22Rv1 (cell line): ENCODE results near the gene TMEM207.

Experiments
- ZFX ChIP-seq: fragments of 450-650 bp; IDR thresholded peaks from 2 replicates; pipeline ENCODE4 v1.6.1; 2017; ENCODE audit warnings: antibody characterized with exemption, borderline replicate concordance
- TF ChIP-seq, protein P1 (sequence below): fragments of 450-650 bp; IDR thresholded peaks from 2 replicates; pipeline ENCODE4 v1.5.1; 2017; ENCODE audit warnings: mild to moderate bottlenecking

DNA sequence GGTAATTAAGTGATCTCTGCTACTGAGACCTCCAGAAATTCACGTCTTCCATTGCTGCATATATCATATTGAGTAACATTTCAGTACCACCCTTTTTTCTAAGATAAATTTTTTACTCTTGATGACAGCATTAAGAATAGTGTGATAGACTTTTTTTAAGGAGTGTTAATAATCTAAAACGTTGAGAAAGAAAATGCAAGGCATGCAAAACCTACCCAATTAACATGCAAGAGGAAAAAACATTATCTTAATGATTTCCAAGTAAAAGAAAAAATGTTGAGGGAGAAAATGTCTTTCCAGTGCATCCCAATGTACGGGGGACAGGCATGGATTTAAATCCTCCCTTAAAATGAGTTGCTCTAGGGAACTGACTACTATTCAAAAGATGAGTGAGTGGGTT is 61.0 kb downstream of the TMEM207 start:
- TF ChIP-seq, protein P1, sequence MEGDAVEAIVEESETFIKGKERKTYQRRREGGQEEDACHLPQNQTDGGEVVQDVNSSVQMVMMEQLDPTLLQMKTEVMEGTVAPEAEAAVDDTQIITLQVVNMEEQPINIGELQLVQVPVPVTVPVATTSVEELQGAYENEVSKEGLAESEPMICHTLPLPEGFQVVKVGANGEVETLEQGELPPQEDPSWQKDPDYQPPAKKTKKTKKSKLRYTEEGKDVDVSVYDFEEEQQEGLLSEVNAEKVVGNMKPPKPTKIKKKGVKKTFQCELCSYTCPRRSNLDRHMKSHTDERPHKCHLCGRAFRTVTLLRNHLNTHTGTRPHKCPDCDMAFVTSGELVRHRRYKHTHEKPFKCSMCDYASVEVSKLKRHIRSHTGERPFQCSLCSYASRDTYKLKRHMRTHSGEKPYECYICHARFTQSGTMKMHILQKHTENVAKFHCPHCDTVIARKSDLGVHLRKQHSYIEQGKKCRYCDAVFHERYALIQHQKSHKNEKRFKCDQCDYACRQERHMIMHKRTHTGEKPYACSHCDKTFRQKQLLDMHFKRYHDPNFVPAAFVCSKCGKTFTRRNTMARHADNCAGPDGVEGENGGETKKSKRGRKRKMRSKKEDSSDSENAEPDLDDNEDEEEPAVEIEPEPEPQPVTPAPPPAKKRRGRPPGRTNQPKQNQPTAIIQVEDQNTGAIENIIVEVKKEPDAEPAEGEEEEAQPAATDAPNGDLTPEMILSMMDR: no peak
- TF ChIP-seq ZFX: no peak
